Globus pallidus (tissue), 1 donor: ENCODE data around the gene PTPRJ.
"Not testable (repeated sequence)": the region's sequence is repeated elsewhere in the genome, so short reads cannot be mapped to it uniquely, and the experiment has no call there.

ENCODE experiments used
- DNase-seq: peaks from one replicate; pipeline ENCODE4 v3.0.0-alpha.2; 2015; ENCODE audit warnings: low spot score

The PTPRJ gene

DNA sequence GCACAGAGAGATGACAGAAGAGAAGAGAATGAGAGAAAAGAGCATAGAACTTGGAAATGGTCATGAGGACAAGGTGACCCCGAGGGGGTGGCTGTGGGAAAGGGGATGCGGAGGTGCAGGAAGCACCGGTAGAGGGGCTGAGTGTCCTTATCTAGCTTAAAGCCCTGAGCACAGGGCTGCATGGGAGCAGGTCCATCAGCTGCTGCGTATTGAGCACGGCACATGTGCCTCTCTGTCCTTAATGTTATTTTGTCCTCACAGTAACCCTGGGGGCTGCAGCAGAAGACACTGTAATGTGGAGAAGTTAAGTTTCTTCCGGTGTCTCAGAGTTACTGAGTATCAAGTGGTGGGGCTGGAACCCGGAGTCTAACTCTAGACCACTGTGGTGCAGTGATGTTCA, 141.9 kb downstream of the PTPRJ start:
- no peak for DNase-seq

DNA sequence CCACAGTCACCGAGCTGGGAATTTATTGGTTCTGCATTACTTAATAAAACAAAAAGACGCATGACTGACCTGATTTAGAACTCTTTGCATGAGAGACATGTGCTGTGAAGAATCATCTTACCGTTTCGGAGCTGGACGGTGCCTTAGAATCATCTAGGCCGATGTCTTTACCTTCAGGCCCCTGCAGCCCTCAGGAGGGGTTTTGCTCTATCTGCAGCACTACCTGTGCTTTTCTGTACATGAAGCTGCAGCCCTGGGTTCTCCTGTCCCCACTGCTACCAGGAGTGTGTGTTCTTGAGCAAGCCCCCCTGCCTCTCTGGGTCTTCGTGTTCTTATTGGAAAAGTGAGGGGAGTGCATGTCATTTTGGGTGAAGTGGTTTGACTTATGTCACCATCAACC, 142.3 kb downstream of the PTPRJ start:
- DNase-seq, result no peak

DNA sequence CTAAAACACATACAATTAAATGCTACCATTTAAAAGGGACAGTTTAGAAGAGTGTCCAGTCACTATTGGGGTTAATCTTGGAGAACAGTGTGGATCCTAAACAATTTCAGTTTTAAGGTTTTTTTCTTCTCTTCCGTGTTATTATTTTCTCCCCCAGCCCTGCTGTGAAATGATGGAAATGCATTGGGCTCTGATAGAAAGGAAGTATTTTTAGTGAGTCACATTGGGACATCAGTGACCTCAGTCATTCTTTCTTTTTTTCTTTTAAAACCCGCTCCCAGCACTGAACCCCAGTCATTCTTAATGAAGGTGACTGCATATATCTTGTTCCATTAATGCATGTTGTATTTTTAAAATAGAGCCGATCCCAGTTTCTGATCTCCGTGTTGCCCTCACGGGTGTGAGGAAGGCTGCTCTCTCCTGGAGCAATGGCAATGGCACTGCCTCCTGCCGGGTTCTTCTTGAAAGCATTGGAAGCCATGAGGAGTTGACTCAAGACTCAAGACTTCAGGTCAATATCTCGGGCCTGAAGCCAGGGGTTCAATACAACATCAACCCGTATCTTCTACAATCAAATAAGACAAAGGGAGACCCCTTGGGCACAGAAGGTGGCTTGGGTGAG, 143.0 kb downstream of the PTPRJ start:
- no peak for DNase-seq

DNA sequence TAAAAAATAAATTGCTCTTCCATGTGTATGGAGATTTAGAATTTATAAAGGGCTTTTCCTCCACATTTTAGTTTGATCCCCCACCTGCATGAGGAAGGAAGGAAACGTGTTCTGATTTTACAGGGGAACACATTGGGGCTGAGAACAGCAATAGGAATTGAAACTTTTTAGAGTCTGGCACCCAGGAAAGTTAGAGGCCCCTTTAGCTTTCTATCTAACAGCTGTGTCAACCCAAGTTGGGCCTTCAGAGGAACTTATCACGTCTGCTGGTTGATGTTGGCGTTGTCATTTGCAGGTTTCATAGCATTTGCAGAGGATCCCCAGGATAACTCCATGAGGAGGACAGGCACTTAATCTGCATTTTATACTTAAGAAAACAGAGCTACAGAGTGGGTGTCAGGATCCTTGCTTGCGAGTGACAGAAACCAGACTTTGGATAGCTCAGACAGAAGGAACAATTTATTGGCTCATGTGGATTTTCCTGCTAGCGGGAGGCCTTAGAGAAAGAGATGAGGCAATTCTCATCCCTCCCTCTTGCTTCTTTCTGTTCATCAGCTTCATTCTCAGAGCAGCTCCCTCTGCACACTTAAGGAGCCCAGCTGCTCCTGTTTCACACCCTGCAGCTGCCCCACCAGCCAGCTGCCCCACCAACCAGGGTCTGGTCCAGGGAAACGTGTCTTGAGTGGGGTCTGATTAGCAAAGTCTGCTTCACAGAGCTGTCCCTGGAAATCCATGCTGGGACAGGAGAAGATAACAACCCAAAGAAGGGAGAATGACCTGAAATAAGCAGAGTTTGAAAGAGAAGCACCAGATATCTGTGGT, 143.8 kb downstream of the PTPRJ start:
- DNase-seq, result no peak

DNA sequence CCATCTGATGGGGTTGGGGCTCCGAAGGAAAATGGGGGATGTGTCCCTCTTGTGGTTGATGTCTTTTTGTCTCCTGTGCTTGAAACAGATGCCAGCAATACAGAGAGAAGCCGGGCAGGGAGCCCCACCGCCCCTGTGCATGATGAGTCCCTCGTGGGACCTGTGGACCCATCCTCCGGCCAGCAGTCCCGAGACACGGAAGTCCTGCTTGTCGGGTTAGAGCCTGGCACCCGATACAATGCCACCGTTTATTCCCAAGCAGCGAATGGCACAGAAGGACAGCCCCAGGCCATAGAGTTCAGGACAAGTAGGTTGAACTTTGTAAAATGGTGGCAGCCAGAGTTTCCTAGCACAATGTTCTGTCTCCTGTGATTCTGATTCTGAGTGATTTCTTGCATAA, 144.5 kb downstream of the PTPRJ start:
- DNase-seq, result no peak

DNA sequence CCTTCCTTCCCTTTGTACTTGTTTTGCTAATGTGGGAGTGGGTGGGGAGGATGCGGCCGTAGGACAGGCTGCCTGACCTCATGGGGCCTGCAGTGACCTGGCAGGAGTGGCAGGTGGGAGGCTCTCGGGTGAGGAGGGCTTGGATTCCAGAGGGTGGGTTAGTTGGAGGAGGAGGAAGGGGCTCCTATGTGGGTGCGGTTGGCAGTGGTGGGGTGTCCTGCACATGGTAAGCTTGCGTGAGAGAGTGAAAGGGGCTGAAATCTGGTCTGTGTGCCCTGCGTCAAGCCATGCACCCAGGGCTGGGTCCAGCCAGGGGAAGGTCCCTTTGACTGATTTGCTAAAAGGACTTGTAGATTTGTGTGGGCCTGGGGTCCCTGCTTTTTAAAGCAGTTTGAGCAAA, 145.5 kb downstream of the PTPRJ start:
- DNase-seq, result no peak

DNA sequence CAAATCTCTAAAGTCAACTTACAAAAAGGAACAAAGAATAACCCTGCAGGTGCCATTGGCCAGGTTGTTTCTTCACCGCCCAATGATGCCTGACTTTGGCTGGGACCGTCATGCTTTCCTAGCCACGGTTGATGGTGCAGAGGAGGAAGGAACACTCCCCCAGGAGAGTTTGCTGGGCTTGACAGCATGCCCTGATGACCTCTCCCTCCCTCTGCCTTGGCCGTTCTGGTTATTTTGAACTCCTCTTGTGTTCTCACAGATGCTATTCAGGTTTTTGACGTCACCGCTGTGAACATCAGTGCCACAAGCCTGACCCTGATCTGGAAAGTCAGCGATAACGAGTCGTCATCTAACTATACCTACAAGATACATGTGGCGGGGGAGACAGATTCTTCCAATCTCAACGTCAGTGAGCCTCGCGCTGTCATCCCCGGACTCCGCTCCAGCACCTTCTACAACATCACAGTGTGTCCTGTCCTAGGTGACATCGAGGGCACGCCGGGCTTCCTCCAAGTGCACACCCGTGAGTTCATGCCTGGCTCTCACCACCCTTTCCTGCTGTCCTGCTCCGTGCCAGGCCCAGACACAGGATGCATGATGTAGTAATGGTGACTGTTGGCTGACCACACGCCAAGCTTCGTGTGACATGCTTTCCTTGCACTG, 147.3 kb downstream of the PTPRJ start:
- no peak for DNase-seq

DNA sequence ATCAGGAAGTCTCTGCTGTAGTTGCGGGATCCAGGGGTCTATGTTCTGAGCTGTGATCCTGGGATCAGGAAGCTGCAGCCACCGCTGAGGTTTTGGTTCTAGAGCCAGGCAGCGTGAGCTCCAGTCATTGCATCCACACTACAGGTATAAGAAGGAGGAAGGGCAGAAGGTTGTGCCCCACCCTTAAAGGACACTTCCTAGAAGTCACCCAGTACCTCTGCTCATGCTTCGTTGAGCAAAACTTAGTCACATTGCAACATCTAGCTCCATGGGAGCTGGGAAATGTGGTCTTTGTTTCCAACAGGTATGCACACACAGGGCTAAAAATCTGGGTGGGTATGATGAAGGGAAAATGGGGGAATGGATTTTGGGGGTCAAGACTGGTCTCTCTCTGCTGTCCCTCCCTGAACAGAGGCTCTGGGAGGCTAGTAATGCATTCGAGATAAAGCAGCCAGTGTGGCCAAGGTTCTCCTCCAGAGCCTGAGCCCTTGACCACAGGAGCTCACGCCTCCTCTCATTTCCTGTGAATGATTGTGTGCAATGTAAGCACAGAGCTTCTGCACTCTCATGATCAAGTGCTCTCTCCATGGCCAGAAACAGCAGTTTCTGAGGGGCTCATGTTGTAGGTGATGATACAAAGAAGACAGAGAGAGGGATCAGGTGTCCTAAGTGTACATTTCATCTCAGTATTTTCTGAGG, 149.5 kb downstream of the PTPRJ start:
- no peak for DNase-seq

DNA sequence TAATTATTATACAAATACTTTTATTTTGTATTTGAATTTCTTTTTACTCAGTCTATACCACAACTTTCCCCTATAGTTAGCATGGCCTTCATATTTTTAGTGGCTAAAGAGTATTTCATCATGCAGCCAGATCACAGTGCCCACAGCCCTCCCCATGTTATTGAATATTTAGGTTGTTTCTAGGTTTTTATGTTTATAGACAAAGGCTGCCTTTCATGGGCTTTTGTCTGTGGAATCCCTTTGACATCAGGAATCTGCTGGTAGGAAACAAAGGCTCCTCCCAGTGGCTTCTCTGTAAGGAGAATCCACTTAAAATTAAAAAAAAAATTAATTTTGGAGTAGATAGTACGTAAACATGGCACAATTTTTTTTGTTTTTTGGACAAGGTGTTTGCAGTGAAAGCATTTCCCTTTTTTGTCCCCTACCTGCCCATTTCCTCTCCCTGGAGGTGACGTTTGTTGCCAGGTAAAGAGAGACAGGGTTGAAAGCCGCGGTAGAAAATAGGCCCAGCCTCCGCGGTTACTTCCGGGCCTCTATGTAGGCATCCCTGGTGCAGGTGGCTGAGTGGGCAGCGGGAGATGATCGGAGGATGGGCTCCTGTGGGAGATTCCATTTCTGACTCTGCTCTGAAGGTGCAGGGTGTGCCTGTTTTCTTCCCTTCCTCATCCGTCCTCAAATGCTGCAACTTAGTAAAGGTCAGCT, 154.0 kb downstream of the PTPRJ start:
- no peak for DNase-seq

DNA sequence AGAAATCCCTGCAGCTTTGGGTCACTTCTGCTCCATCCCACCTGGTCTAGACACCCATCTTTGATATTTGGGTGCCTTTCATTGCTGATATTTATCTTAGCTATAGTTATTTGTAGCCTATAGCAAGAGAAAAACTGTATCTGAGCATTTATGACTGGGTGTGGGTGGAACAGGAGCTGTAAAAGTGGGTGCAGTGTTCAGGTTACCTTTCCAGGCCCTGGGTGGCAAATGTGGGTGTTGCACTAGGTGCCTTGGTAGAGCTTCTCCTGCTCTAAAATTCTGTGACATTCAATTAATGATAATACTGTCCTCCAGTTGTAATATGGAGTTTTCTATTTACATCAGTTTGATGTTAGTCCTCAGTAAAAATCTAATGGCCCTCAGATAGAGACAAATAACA, 157.9 kb downstream of the PTPRJ start:
- DNase-seq, result no peak

DNA sequence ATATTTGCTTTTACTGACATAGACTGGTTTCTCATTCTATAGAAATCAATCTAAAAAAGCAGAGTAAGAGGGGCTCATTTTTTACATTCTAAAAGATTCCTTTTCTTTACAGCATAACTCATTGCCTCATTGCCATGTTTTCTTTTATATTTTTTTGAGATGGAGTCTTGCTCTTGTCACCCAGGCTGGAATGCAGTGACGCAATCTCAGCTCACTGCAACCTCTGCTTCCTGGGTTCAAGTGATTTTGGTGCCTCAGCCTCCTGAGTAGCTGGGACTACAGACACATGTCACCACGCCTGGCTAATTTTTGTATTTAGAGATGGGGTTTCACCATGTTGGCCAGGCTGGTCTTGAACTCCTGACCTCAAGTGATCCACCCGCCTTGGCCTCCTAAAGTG, 159.5 kb downstream of the PTPRJ start:
- not testable (repeated sequence) for DNase-seq

DNA sequence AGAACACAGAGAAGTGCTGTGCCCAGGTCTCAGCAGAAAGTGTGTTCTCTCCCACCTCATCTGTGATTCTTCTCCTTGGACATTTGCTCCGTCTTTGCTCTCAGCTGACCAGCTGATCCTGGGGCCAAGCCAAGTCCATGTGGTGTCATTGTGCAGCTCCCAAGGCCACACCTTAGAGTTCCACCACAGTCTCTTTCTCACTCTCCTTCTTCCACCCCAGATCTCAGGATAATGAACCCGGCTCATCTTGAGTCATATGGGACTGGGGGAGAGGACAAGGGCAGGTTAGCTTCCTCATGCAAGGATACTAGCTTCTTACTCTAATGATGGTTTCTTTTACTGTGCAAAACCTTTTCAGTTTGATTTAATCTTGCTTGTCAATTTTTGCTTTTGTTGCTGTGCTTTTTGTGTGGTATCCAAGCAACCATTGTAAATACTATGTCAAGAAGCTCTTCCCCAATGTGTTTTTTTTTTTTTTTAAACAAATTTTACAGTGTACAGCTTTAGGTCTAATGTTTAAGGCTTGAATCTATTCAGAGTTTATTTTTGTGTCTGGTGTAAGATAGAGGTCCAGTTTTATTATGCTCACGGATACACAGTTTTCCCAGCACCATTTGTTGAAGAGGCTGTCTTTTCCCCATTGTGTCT, 161.2 kb downstream of the PTPRJ start:
- DNase-seq, result no peak

DNA sequence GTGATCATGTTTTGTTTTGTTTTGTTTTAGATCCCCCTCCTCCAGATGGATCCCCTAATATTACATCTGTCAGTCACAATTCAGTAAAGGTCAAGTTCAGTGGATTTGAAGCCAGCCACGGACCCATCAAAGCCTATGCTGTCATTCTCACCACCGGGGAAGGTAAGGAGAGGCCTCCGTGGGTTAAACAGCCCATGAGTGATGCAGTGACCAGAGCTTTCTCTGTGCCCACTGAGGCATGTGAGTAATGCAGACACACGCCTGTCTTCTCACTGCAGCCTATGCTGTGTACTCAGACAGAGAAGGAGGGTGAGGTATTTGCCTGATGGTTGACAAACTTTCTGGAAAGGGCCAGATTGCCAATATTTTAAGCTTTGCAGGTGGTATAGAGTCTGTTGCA, 162.5 kb downstream of the PTPRJ start:
- no peak for DNase-seq

DNA sequence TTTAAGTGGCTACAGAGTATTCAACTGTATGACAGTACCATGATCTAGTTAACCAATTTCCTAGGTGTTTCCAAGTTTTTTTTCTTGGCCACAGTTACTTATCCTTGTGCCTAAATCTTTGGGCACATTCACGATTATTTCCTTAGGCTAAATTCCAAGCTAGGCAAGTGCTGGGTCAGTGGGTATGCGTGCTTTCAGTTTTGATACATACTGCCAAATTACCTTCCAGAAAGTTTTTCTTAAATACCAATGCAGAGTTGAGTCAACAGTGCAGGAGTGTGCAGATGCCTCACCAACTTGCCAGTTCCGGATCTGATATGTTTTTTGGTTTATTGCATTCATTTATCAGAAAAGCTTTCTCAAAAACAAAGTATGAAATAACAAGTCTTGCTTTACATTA, 168.4 kb downstream of the PTPRJ start:
- no peak for DNase-seq

DNA sequence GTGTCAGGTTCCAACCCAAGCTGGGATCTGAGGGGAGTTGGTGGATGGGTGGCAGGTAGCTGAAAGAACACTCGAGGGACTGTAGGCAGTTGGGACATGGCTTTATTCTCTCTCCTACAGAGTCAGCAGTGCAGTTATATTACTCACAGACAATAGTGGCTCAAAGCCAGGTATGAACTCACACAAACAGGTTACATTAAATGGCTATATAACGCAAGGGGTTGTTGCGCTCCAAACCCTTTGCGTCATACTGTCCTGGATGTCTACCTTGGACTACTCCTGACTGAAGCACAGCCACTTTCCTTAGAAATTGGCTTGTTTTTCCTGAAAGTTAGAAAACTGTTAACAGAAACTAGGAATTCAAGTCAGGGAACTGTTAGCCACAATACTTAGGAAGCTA, 169.9 kb downstream of the PTPRJ start:
- DNase-seq, result no peak

DNA sequence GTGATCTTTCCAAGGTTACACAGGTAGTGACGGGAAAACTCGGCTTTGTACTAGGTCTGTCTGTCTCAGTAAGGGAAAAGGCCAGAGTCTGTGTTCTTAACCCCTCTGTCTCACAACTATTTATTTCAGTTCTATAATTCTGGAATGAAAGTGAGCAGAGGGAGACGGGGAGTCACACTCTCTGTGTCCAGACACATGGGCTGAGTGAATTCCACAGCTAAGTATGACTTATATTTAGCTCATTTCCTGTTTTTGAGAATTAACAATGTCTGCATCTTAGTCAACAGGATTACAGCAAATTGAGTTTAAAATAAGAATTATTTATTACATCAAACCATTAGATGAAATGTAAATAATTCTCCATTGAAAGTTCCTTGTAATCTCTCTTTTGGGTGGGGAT, 173.8 kb downstream of the PTPRJ start:
- DNase-seq, result no peak

DNA sequence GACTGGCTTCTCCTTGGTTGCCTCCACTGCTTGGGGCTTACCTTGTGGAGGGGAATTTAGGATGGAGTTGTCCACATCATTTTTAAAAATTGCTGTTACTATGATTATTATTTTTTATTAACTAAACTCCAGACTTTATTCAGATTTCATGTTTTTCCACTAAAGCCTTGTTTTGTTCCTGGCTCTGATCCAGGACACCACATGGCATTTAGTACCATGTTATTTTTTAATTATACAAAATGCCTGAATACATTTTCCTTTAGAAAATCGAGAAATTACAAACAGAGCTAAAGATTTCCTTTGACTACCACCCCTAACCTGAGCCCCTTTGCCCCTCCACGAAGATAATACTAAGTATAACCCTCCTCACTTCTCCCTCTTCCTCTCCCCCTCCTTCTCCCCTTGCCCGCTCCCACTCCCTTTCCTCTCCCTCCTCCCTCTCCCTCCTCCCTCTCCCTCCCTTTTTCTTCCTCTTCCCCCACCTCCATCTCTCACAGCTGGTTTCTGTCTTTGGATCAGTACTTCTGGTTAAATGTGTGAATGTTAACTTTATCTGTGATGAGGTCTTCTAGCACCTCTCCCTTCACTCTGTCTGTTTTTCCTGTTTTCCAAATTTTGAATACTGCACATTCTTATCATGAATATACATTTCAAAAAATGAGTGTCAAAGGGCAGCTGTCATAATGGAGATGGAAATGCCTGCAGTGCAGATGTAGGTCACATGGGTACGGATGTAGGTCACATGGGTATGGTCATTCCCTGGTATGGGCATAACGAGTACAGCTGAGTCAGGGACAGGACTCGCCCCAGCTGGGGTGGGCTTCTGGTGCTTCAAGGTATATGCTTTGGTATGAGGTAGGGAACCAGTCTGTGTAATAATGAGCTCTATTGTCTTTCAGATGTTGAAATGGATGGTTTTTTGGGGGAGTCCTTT, 181.9 kb downstream of the PTPRJ start:
- DNase-seq, result no peak

DNA sequence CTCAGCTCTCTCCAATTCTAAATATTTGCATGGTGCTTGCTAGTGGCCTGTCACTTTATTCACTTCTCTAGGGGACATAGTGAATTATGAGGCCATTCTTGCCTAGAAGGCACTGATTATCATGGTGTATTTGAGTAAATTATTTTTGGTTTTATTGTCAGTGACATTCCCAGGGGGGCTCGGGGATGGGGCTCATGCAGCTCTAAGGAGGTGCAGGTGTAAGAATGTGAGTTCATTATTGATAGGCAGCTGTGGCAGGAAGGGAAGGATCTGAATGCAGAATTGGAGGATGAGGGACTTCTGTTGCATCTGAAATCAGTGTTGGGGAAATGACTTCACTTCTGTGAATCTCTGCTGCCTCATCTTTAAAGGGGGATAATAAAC, 182.5 kb downstream of the PTPRJ start:
- DNase-seq, result no peak

DNA sequence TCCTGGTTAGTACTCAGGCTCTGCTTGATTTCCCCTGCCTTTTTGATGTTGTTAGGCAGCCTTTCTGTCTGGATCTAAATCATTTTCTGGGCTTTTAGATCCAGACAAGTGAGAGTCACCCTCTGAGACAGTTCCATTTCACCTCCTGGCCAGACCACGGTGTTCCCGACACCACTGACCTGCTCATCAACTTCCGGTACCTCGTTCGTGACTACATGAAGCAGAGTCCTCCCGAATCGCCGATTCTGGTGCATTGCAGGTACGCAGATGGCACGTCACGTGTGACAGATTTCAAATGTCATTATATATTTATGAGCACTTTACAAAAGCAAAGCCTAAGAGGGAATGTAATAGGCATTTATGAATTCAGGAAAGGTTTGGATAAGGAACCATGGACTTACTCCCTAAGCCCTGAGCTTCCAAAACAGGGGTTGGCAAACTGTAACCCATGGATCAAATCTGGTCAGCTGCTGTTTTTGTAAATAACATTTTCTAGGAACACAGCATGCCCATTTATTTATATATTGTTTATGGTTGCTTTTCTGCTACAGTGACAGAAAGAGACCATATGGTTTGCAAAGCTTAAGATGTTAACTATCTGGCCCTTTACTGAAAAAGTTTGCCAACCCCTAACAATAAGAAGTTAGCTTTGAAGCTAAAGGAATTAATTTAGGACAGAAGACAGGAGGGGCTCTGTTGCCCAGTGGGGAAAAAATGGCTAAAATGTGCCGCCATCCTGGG, 183.2 kb downstream of the PTPRJ start:
- DNase-seq, result no peak

DNA sequence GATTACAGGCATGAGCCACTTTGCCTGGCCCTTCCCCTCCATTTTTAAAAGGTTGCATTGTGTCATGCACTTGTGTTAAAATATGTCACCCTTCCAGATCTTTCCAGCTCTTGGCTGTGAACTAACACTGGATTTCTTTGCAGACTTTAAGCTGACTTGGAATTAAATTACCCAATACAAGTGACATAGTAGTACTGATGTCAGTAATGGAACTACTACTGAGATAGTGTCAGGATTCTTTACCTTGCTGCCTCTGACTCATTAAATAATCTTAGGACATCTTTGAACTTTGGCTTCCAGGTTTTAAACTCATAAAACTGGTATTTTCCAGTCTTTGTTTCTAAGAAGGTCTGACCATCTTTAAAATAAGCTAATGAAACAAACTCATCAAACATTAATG, 184.5 kb downstream of the PTPRJ start:
- DNase-seq, result no peak
